Right lobe of liver (tissue), 4 donors: ENCODE results near the gene PAM16.

Source experiments
- CTCF ChIP-seq, 4 donors: fragments of 200-600 bp in 3 of 4; fragments of 450-650 bp in 1 of 4; IDR thresholded peaks; one replicate each; pipeline versions ENCODE4 v1.5.1 to v1.8.0; 2016 to 2022; ENCODE audit warnings: antibody characterized with exemption in 4 of 4, mild to moderate bottlenecking in 2 of 4
- POLR2A ChIP-seq: fragments of 450-650 bp; IDR thresholded peaks from one replicate; pipeline ENCODE4 v1.6.1; 2017; ENCODE audit warnings: antibody characterized with exemption, mild to moderate bottlenecking
- donor health status: DM: no; HTN: no; CAD: no.
- donor health status: DM: no; HTN: no; CAD: no.
- donor health status: DM: no; HTN: yes; CAD: no.

- TF ChIP-seq CTCF (IDR thresholded peaks at IDR 0.05) (no peak), POLR2A (no peak)
Measured at GRCh38 chr16:4378999-4379690, 28.0 kb upstream of the PAM16 start.
